Common myeloid progenitor, CD34-positive (primary cell): Measurements from ENCODE around the gene PLD3.

Experiments
- CTCF ChIA-PET: fragments of 350-600 bp; sonication (Branson Sonifier 250); formaldehyde crosslinking; loops from one replicate; lab custom pipeline; 2021; ENCODE audit warnings: antibody characterized with exemption; lab: Charles Lee
- POLR2A ChIA-PET: fragments of 350-600 bp; sonication (Branson Sonifier 250); formaldehyde crosslinking; loops from one replicate; lab custom pipeline; 2021; ENCODE audit warnings: antibody characterized with exemption; lab: Charles Lee
- DNase-seq, 3 donors: peaks; one replicate each; pipeline versions ENCODE4 v3.0.0 to v3.0.0-alpha.2; 2013
- H3K27ac ChIP-seq, 2 experiments: 1 replicate in 1 of 2; 2 replicates in 1 of 2; pipeline ENCODE4 v1.7.0; 2013; ENCODE audit warnings: inconsistent platforms in 2 of 2, low read length in 2 of 2, mild to moderate bottlenecking in 2 of 2, low read depth in 1 of 2, moderate library complexity in 1 of 2; ENCODE audit not compliant: severe bottlenecking in 2 of 2, insufficient read depth in 1 of 2, poor library complexity in 1 of 2
- H3K27me3 ChIP-seq, 5 experiments: replicated peaks in 2 of 5; 1 replicate in 3 of 5; 2 replicates in 2 of 5; pipeline versions ENCODE4 v1.6.1 to v1.7.0; 2013; ENCODE audit warnings: low read length in 4 of 5, mild to moderate bottlenecking in 2 of 5, moderate library complexity in 2 of 5, inconsistent platforms in 1 of 5; ENCODE audit not compliant: insufficient read depth in 5 of 5, control insufficient read depth in 4 of 5
- H3K36me3 ChIP-seq, 4 experiments: 1 replicate in 2 of 4; 2 replicates in 2 of 4; pipeline versions ENCODE4 v1.6.1 to v1.7.0; 2013; ENCODE audit warnings: low read length in 3 of 4, control low read depth in 1 of 4, mild to moderate bottlenecking in 1 of 4; ENCODE audit not compliant: control insufficient read depth in 4 of 4, insufficient read depth in 4 of 4
- H3K4me1 ChIP-seq, 4 experiments: 1 replicate in 3 of 4; 2 replicates in 1 of 4; pipeline versions ENCODE4 v1.6.1 to v1.7.1; 2013; ENCODE audit warnings: low read length in 3 of 4, mild to moderate bottlenecking in 3 of 4, control low read depth in 1 of 4, inconsistent platforms in 1 of 4, moderate library complexity in 1 of 4; ENCODE audit not compliant: control insufficient read depth in 4 of 4, insufficient read depth in 4 of 4; ENCODE audit errors: control extremely low read depth in 1 of 4
- H3K4me3 ChIP-seq, 7 experiments: 1 replicate in 4 of 7; 2 replicates in 3 of 7; pipeline versions ENCODE4 v1.5.1 to v1.7.0; 2013; ENCODE audit warnings: mild to moderate bottlenecking in 7 of 7, low read length in 6 of 7, moderate library complexity in 6 of 7, inconsistent platforms in 2 of 7, low read depth in 2 of 7, control low read depth in 1 of 7; ENCODE audit not compliant: insufficient read depth in 4 of 7, control insufficient read depth in 1 of 7; ENCODE audit errors: extremely low read depth in 1 of 7
- H3K9me3 ChIP-seq, 5 experiments: 1 replicate in 4 of 5; 2 replicates in 1 of 5; pipeline versions ENCODE4 v1.6.1 to v1.7.1; 2013; ENCODE audit warnings: low read length in 4 of 5, mild to moderate bottlenecking in 2 of 5, inconsistent platforms in 1 of 5, low read depth in 1 of 5, moderate library complexity in 1 of 5; ENCODE audit not compliant: control insufficient read depth in 4 of 5, insufficient read depth in 2 of 5; ENCODE audit errors: control extremely low read depth in 1 of 5
- WGBS: methylation state at CpG from one replicate; pipeline ENCODE4 v1.1.5; 2013; ENCODE audit not compliant: insufficient coverage; 5-methylcytosine and 5-hydroxymethylcytosine counted together

PLD3 gene

DNA sequence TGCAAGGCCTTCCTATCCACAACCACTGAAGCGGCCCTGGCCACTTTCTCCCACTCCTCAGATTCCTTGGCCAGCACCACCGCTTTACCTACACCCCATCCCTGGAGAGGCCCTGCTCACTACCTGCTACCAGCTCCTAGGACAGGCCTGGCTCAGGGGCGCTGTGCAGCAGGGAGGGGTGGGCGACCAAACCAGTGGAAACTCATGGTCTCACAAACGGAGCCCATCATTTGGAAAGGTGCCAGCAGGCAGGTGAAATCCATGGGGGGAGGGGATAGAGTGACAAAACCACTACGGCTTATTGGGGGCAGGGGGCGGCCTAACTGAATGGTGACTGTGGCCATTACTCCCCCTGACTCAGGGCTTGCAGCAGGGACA lies 27.9 kb upstream of the PLD3 start:
- Histone ChIP-seq H3K9me3 (no peaks in the 10 kb centered on the region), H3K27ac (no peak overlapping the region), H3K36me3 (peaks cover 8 to 64% (median 51%) of the 10 kb centered on the region in 4 experiments), H3K4me3 (no peak overlapping the region), H3K27me3 (no peaks in the 10 kb centered on the region), H3K4me1 (no peaks in the 10 kb centered on the region)
- WGBS = 95% methylated on average over 5 of the region's 7 CpGs
- POLR2A ChIA-PET = no interaction called here
- no peak for DNase-seq
- CTCF ChIA-PET = no interaction called here

DNA sequence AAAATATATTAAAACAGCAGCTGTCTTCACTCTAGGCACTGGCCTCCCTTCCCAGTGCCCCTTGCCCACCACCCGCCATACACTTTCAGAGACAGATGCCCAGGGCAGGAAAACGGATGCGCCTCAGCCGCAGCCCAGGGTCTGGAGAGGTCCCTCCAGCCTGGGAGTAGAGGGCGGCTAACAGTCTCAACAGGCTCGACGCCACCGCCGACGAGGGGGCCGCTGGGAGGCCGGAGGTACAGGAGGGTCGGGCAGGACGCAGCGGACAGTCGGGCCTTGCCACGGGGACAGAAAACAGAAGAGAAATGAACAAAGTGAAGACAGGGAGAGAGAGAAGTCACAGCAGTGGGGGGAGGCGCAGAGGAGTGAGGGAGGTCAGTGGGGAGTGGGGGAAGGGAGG lies 27.4 kb upstream of the PLD3 start:
- no peaks in the 10 kb centered on the region for H3K9me3 ChIP-seq
- POLR2A ChIA-PET = interaction anchor here (0.6 kb wide), 1 partner anchor 745 kb away, joined by 3 read pairs; no protein-coding TSS in a partner anchor
- no peak for DNase-seq
- CTCF ChIA-PET = no interaction called here
- no peaks in the 10 kb centered on the region for H3K4me1 ChIP-seq
- no peak overlapping the region for H3K4me3 ChIP-seq
- 96% methylated on average over 18 of the region's 18 CpGs for whole genome bisulfite sequencing
- no peaks in the 10 kb centered on the region for H3K27me3 ChIP-seq
- peaks cover 10 to 66% (median 55%) of the 10 kb centered on the region in 4 experiments for H3K36me3 ChIP-seq
- no peak overlapping the region for H3K27ac ChIP-seq

DNA sequence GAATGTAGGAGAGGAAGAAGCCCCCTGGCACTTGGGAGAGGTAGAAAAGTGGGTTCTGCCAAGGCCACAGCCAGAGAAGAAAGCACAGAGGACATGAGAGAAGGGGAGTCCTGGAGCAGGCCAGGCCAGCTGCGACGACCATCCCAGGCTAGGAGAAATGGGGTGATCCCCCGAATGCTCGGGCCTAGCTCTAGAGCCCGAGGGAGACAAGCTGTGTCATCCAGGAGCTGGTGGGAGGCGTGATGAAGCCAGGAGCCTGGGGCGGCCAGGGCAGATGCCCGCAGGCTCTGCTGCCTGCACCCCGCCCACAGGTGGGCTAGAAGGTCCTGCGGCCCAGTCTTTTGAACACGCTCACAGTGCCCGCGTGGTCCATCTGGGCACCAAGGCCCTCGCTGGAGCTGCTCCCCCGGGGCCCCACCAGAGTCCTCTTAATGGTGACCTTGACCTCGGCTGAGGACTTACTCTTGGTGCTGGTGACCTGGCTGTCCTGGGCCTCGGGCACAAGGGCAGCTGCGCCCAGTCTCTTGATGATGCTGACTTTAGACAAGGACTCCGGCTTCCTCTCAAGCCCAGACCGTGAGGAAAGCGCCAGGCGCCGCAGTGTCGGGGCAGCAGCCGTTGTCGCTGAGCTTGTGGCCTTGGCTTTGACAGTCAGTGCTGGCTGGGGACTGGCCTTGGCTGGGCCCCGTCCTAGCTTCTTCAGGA lies 26.8 kb upstream of the PLD3 start:
- no peaks in the 10 kb centered on the region for H3K9me3 ChIP-seq
- H3K27ac ChIP-seq = no peak overlapping the region
- no peaks in the 10 kb centered on the region for H3K27me3 ChIP-seq
- H3K4me1 ChIP-seq = no peaks in the 10 kb centered on the region
- H3K4me3 ChIP-seq = no peak overlapping the region
- H3K36me3 ChIP-seq = peaks cover 10 to 69% (median 58%) of the 10 kb centered on the region in 4 experiments
- no peak for DNase-seq
- WGBS = 96% methylated on average over 22 of the region's 27 CpGs
- CTCF ChIA-PET = no interaction called here
- POLR2A ChIA-PET = interaction anchor here (0.6 kb wide), 1 partner anchor 746 kb away, joined by 3 read pairs; no protein-coding TSS in a partner anchor

- H3K27ac ChIP-seq = no peak overlapping the region
- peaks cover 10 to 70% (median 59%) of the 10 kb centered on the region in 4 experiments for H3K36me3 ChIP-seq
- no peaks in the 10 kb centered on the region for H3K27me3 ChIP-seq
- POLR2A ChIA-PET = no interaction called here
- CTCF ChIA-PET = no interaction called here
- no peaks in the 10 kb centered on the region for H3K9me3 ChIP-seq
- DNase-seq = no peak
- WGBS = 98% methylated on average over 7 of the region's 7 CpGs
- H3K4me1 ChIP-seq = no peaks in the 10 kb centered on the region
- no peak overlapping the region for H3K4me3 ChIP-seq
Measured at GRCh38 chr19:40322271-40322610, 26.3 kb upstream of the PLD3 start.

DNA sequence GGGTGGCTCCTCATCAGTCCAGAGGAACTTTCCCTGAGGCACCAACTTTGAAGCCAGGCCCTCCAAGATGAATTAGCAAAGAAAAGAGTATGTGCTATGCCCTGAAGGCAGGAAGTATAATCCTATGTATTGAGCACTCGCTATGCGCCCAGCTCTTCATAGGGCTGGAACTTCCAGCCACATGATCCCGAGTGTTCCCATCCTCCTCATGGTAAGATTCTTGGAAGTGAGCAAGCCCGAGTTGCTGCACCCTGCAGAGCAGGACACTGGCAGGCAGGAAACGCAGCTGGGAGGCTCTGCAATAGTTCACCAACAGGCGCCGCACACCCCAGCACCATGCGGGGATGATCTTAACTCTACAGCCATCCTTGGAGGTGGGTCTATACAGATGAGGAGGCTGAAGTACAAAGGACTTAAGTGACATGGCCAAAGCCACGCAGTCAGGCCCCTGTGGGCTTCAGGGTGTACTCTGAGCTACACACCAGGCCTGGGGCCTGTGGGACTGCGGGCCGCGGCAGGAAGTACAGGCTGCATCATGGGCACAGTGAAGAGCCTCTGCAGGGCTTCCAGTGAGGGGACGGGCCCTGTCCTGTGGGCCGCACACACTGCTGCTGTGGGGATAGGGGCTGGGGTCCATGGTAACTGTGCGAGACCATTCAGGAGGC lies 25.4 kb upstream of the PLD3 start:
- 97% methylated on average over 13 of the region's 15 CpGs for WGBS
- no peaks in the 10 kb centered on the region for H3K9me3 ChIP-seq
- H3K27me3 ChIP-seq = no peaks in the 10 kb centered on the region
- no peak overlapping the region for H3K27ac ChIP-seq
- H3K4me1 ChIP-seq = no peaks in the 10 kb centered on the region
- H3K4me3 ChIP-seq = no peak overlapping the region
- H3K36me3 ChIP-seq = peaks cover 13 to 75% (median 65%) of the 10 kb centered on the region in 4 experiments
- ChIA-PET POLR2A (no interaction called here), CTCF (no interaction called here)
- DNase-seq = no peak

- Histone ChIP-seq H3K36me3 (peaks cover 15 to 81% (median 69%) of the 10 kb centered on the region in 4 experiments), H3K4me3 (no peak overlapping the region), H3K4me1 (no peaks in the 10 kb centered on the region), H3K27ac (no peak overlapping the region), H3K9me3 (no peaks in the 10 kb centered on the region), H3K27me3 (no peaks in the 10 kb centered on the region)
- no peak for DNase-seq
- ChIA-PET POLR2A (no interaction called here), CTCF (no interaction called here)
- 93% methylated on average over 3 of the region's 13 CpGs for WGBS
Measured at GRCh38 chr19:40323705-40324104, 24.8 kb upstream of the PLD3 start.

DNA sequence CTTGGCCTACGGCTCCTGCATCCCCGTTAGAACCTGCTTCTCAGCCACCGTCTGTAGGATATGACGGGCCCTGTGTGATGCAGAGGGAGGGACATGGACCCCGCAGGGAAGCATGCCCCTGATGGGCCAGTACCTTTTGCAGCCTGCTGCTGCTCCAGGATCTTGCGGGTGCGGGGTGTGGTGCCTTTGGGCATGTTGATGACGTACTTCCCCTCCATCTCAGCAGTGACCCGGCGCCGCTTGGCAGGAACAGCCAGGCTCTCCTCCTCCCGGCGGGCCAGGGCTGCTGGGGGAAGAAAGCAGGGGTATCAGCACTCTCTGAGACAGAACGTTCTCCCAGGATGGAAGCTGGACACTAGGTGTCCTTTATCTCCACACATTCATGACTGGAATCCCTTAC lies 22.3 kb upstream of the PLD3 start:
- 92% methylated on average over 10 of the region's 14 CpGs for WGBS
- peaks cover 15 to 87% (median 75%) of the 10 kb centered on the region in 4 experiments for H3K36me3 ChIP-seq

More for the DNA sequence above, 22.3 kb upstream of the PLD3 start:
- Histone ChIP-seq H3K27ac (no peak overlapping the region), H3K4me3 (no peak overlapping the region), H3K27me3 (no peaks in the 10 kb centered on the region), H3K4me1 (no peaks in the 10 kb centered on the region), H3K9me3 (no peaks in the 10 kb centered on the region)
- ChIA-PET POLR2A (no interaction called here), CTCF (interaction anchor here (1.5 kb wide), 1 partner anchor 21 kb away, joined by 5 read pairs; no protein-coding TSS in a partner anchor)
- DNase-seq = no peak
